HepG2 (cell line): ENCODE data around the gene ARHGEF37. TPM values are rescaled to one million over a fixed set of nuclear protein-coding genes. Genes with fewer than 3 reads are reported as not detected.

Source experiments
- ATAC-seq: fragments of 200-7000 bp; cut with Tn5 transposase; 3 replicates; pipeline ENCODE4 v1.9.1; 2020; ENCODE audit warnings: mild to moderate bottlenecking, moderate library complexity
- BruUV-seq: library from RNA; stranded (reverse); fragments of 400-500 nt; replicated peaks from 2 replicates; lab custom pipeline; 2021; lab: Mats Ljungman, UMichigan
- CTCF ChIA-PET: fragments of 300-600 bp; formaldehyde crosslinking; extraction: SDS; loops from one replicate; lab custom pipeline; 2021; ENCODE audit warnings: low total read pairs, inconsistent platforms, low intra/inter-chr PET ratio; lab: Yijun Ruan, JAX
- POLR2A ChIA-PET: fragments of 350-600 bp; sonication (Branson Sonifier 250); formaldehyde crosslinking; loops from one replicate; lab custom pipeline; 2020; ENCODE audit warnings: antibody characterized with exemption, inconsistent platforms; lab: Yijun Ruan, JAX
- DNase-seq: peaks from one replicate; pipeline ENCODE4 v3.0.0-alpha.2; 2015; ENCODE audit warnings: low spot score
- FAIRE-seq: peaks from 3 replicates; lab custom pipeline; 2011; peaks lifted over from hg19 to GRCh38; lab: Jason Lieb, UNC
- H2AFZ ChIP-seq: one replicate; pipeline ENCODE4 v1.6.1; 2011; ENCODE audit warnings: low read length, inconsistent platforms
- H3K27ac ChIP-seq: fragments of 300-600 bp; 3 replicates; pipeline ENCODE4 v1.8.0; 2011; ENCODE audit warnings: mixed run types, mild to moderate bottlenecking, mixed read lengths, low read length, inconsistent platforms; ENCODE audit not compliant: insufficient read depth; ENCODE audit errors: extremely low read length
- H3K27me3 ChIP-seq, 2 experiments: fragments of 200-600 bp in 1 of 2; 2 replicates in 1 of 2; 3 replicates in 1 of 2; pipeline versions ENCODE4 v1.6.0 to v1.8.0; 2011; ENCODE audit warnings: low read length in 2 of 2, mild to moderate bottlenecking in 2 of 2, moderate library complexity in 2 of 2, inconsistent platforms in 1 of 2; ENCODE audit not compliant: insufficient read depth in 2 of 2, control insufficient read depth in 1 of 2
- H3K36me3 ChIP-seq, 2 experiments: fragments of 200-600 bp in 1 of 2; replicated peaks in 1 of 2; 2 replicates in 1 of 2; 3 replicates in 1 of 2; pipeline versions ENCODE4 v1.5.1 to v1.8.0; 2011; ENCODE audit warnings: low read length in 2 of 2, inconsistent platforms in 1 of 2; ENCODE audit not compliant: insufficient read depth in 2 of 2, control insufficient read depth in 1 of 2
- H3K4me1 ChIP-seq: 2 replicates; pipeline ENCODE4 v1.5.1; 2012; ENCODE audit warnings: low read length, inconsistent platforms; ENCODE audit not compliant: insufficient read depth
- H3K4me2 ChIP-seq: 2 replicates; pipeline ENCODE4 v1.6.0; 2011; ENCODE audit warnings: low read depth, low read length, inconsistent platforms
- H3K4me3 ChIP-seq, 3 experiments: fragments of 200-600 bp in 1 of 3; sonication (generic), shearing (Covaris generic) in 1 of 3; replicated peaks in 1 of 3; 2 replicates each; pipeline ENCODE4 v1.5.1; 2011 to 2016; ENCODE audit warnings: low read length in 3 of 3, inconsistent platforms in 2 of 3, low read depth in 2 of 3, mild to moderate bottlenecking in 2 of 3, control low read depth in 1 of 3, mixed read lengths in 1 of 3; ENCODE audit not compliant: insufficient read depth in 1 of 3
- H3K79me2 ChIP-seq: one replicate; pipeline ENCODE4 v1.6.1; 2011; ENCODE audit warnings: low read length, inconsistent platforms; ENCODE audit not compliant: insufficient read depth
- H3K9ac ChIP-seq: 2 replicates; pipeline ENCODE4 v1.6.0; 2011; ENCODE audit warnings: mild to moderate bottlenecking, low read depth, low read length, inconsistent platforms; ENCODE audit not compliant: insufficient read depth
- H3K9me3 ChIP-seq: 2 replicates; pipeline ENCODE4 v1.5.1; 2012; ENCODE audit warnings: mild to moderate bottlenecking, low read length
- H4K20me1 ChIP-seq: 2 replicates; pipeline ENCODE4 v1.6.0; 2011; ENCODE audit warnings: inconsistent platforms, mild to moderate bottlenecking, low read length, moderate library complexity; ENCODE audit not compliant: insufficient read depth
- CENPT ChIP-seq: sonication (generic); formaldehyde crosslinking; IDR thresholded peaks from 2 replicates; pipeline ENCODE4 v1.8.0; 2022; ENCODE audit warnings: low read depth, mild to moderate bottlenecking, moderate library complexity, missing genetic modification reagents
- MED13 ChIP-seq: sonication (generic); formaldehyde crosslinking; IDR thresholded peaks from 2 replicates; pipeline ENCODE4 v1.5.0; 2020; ENCODE audit warnings: missing genetic modification reagents
- MEF2D ChIP-seq: sonication (generic); formaldehyde crosslinking; IDR thresholded peaks from 2 replicates; pipeline ENCODE4 v1.5.1; 2020; ENCODE audit warnings: mild to moderate bottlenecking, missing genetic modification reagents
- PLRG1 ChIP-seq: fragments of 450-650 bp; conservative IDR thresholded peaks from 2 replicates; pipeline ENCODE4 v1.6.1; 2016
- TAF15 ChIP-seq: fragments of 200-400 bp; formaldehyde crosslinking; IDR thresholded peaks from one replicate; pipeline ENCODE4 v1.6.1; 2018; ENCODE audit warnings: mild to moderate bottlenecking, low read depth, low read length; ENCODE audit not compliant: poor library complexity, severe bottlenecking
- ZFP36L2 ChIP-seq: sonication (generic); formaldehyde crosslinking; IDR thresholded peaks from 2 replicates; pipeline ENCODE4 v1.4.0; 2020; ENCODE audit warnings: missing genetic modification reagents
- ZNF260 ChIP-seq: sonication (generic); formaldehyde crosslinking; IDR thresholded peaks from 2 replicates; pipeline ENCODE4 v1.4.0; 2020; ENCODE audit warnings: missing genetic modification reagents, low read depth, mild to moderate bottlenecking, borderline replicate concordance
- ZNF768 ChIP-seq: sonication (generic); formaldehyde crosslinking; IDR thresholded peaks from 2 replicates; pipeline ENCODE4 v1.4.0; 2020; ENCODE audit warnings: missing genetic modification reagents
- ZNF816 ChIP-seq: sonication (generic); formaldehyde crosslinking; IDR thresholded peaks from 2 replicates; pipeline ENCODE4 v1.8.0; 2022; ENCODE audit warnings: missing genetic modification reagents, mild to moderate bottlenecking, borderline replicate concordance
- ZNF891 ChIP-seq: sonication (generic); formaldehyde crosslinking; IDR thresholded peaks from 2 replicates; pipeline ENCODE4 v1.5.0; 2020; ENCODE audit warnings: mild to moderate bottlenecking, missing genetic modification reagents
- WGBS: methylation state at CpG from one replicate; pipeline ENCODE4 v1.1.6; 2017; ENCODE audit warnings: low lambda C conversion rate; 5-methylcytosine and 5-hydroxymethylcytosine counted together
- in situ Hi-C: cut with HindIII; loops from 2 replicates; pipeline ENCODE4 v1.10.0; 2017; ENCODE audit warnings: low pct_unique_long_range_greater_than_20kb; ENCODE audit not compliant: extremely low pct_ligation_motif_present
- intact Hi-C: fragments of 100-400 bp; cut with micrococcal nuclease; formaldehyde crosslinking; loops from one replicate; pipeline ENCODE4 v1.10.0; 2022; ENCODE audit not compliant: unreplicated experiment
- polyA plus RNA-seq, 8 experiments: library from polyadenylated mRNA; depleted of rRNA in 3 of 8; stranded (reverse) in 7 of 8; unstranded in 1 of 8; fragments of >200 nt; fragmentation: Illumina TruSeq in 4 of 8; extraction: Trizol in 4 of 8; gene quantifications; 2 replicates each; pipeline versions ENCODE4 v1.2.1 to v1.2.3, GENCODE V29; 2011 to 2016; ENCODE audit warnings: low read depth in 4 of 8, missing spikeins in 1 of 8, mixed read lengths in 1 of 8; ENCODE audit not compliant: insufficient read depth in 1 of 8
- total RNA-seq, 5 experiments: library from RNA; depleted of rRNA; stranded (reverse); fragments of >200 nt; fragmentation: Illumina TruSeq; extraction: Trizol; gene quantifications; 2 replicates each; pipeline ENCODE4 v1.2.3, GENCODE V29; 2016; ENCODE audit warnings: low read depth in 1 of 5
- TF ChIP-seq, protein P1 (sequence below): sonication (generic); formaldehyde crosslinking; IDR thresholded peaks from 2 replicates; pipeline ENCODE4 v1.5.1; 2020; ENCODE audit warnings: mild to moderate bottlenecking, moderate library complexity, missing genetic modification reagents

The ARHGEF37 gene
- total and polyA plus RNA-seq, 2 of the 13 experiments (the other 11 are each of a cell fraction or from before 2014, with no cell fraction given): 0.18 to 0.27 TPM

DNA sequence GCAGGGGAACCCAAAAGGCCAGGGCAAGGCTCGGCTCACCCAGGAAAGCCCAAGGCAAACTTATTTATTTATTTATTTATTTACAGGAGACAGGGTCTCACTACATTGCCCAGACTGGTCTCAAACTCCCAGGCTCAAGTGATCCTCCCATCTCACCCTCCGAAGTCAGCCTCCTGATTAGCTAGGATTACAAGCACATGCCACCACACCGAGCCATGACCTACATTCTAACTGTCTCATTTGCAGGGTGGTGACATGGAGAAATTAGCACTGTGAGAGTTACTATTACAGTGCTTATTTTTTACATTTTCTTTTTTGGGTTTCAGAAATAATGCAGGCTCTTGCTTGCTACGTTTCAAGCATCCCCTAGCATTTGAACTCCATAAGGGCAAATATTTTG lies 18.1 kb downstream of the ARHGEF37 start:
- Histone ChIP-seq H3K9ac (no peak overlapping the region), H4K20me1 (no peaks in the 10 kb centered on the region), H3K36me3 (no peaks in the 10 kb centered on the region), H3K27ac (no peak overlapping the region), H3K4me2 (no peak overlapping the region), H3K79me2 (no peaks in the 10 kb centered on the region), H3K4me1 (peaks cover 13% of the 10 kb centered on the region), H3K27me3 (peaks cover 0 to 8% of the 10 kb centered on the region in 2 experiments; a peak in 1 of 5 replicates), H3K9me3 (no peaks in the 10 kb centered on the region), H2AFZ (no peak overlapping the region), H3K4me3 (no peak overlapping the region)
- in situ Hi-C loops: no loop called here
- POLR2A ChIA-PET: no interaction called here
- TF ChIP-seq ZFP36L2: no peak
- no peak for TF ChIP-seq ZNF816 (CRISPR knock-in tag)
- TF ChIP-seq CENPT (CRISPR knock-in tag): no peak
- no peak for TF ChIP-seq ZNF260 (CRISPR knock-in tag)
- TF ChIP-seq, protein P1, sequence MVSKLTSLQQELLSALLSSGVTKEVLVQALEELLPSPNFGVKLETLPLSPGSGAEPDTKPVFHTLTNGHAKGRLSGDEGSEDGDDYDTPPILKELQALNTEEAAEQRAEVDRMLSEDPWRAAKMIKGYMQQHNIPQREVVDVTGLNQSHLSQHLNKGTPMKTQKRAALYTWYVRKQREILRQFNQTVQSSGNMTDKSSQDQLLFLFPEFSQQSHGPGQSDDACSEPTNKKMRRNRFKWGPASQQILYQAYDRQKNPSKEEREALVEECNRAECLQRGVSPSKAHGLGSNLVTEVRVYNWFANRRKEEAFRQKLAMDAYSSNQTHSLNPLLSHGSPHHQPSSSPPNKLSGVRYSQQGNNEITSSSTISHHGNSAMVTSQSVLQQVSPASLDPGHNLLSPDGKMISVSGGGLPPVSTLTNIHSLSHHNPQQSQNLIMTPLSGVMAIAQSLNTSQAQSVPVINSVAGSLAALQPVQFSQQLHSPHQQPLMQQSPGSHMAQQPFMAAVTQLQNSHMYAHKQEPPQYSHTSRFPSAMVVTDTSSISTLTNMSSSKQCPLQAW (CRISPR knock-in tag): no peak
- TF ChIP-seq TAF15: no peak
- TF ChIP-seq MEF2D (CRISPR knock-in tag): no peak
- no peak for TF ChIP-seq ZNF891 (CRISPR knock-in tag)
- TF ChIP-seq ZNF768 (CRISPR knock-in tag): no peak
- no peak for TF ChIP-seq MED13 (CRISPR knock-in tag)
- TF ChIP-seq PLRG1: no peak
- ATAC-seq (no peak), FAIRE-seq (no peak), DNase-seq (no peak)
- CTCF ChIA-PET: no interaction called here
- intact Hi-C loops: no loop called here
- no TSS peak for BruUV-seq
- WGBS: 63% methylated on average over 4 of the region's 4 CpGs
